HT-29 (cell line): ENCODE data around the gene GTPBP6. TPM values are rescaled to one million over a fixed set of nuclear protein-coding genes. Genes with fewer than 3 reads are reported as not detected.
"Not testable (repeated sequence)": the region's sequence is repeated elsewhere in the genome, so short reads cannot be mapped to it uniquely, and the experiment has no call there.

Experiments
- DNase-seq: peaks from one replicate; pipeline ENCODE4 v3.0.0-alpha.2; 2015; ENCODE audit warnings: low spot score
- total RNA-seq: library from RNA; depleted of rRNA; stranded (reverse); fragments of >200 nt; shearing (Covaris generic); gene quantifications from 2 replicates; pipeline ENCODE4 v1.2.3, GENCODE V29; 2014

Gene GTPBP6
- total RNA-seq, 1 experiment from 2014 or later, result 111 TPM

- DNase-seq, result no peak
Observed at GRCh38 chrX:351736-352135, 33.1 kb upstream of the GTPBP6 start.

DNA sequence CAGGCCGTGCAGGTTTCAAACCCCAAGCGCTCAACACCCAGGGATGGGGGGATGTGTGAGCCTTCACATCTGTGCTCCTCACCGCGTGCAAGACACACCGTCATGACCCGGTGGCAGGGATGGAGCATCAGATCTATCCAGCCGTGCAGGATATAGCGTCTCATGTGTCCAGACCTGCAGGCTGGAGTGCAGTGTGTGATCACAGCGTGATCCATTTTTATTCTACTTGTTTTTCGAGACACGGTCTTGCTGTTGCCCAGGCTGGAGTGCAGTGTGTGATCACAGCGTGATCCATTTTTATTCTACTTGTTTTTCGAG is 32.7 kb upstream of the GTPBP6 start:
- DNase-seq, result not testable (repeated sequence)

DNA sequence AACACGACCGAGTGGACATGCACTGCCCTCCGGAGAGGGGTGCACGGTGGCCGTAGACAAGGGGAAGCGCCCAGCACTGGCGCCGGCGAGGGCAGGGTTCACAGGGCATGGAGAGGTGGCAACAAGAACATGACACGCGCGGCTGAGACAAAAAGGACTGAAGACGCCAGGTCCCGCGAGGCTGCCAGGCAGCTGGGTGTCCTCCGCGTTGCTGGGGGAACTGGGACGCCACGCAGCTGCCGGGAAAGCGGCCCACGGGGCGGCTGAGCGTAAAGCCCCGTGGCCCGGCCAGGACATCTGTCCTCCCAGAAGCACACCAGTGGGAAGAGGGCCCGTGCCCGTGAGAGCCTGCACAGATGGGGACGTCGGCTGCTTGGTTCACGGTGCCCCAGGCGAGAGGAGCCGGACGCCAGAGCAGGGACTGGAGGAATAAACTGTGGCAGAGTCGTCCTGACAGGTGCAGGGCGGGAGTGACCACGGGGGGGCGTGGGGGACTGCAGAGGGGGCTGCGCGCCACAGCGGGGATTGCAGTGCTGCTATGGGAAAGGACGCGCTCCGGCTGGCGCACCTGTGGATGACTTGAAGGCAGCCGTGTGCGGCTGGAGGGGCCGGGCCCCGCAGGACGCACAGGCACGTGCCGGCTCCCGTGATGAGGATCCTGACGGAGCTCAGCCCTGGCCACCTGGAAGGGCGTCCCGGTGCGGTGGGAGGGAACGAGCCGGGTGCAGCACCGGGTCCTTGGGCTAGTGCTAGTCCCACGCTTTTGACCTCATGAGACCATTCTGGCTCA is 32.1 kb upstream of the GTPBP6 start:
- no peak for DNase-seq

- no peak for DNase-seq
Observed at GRCh38 chrX:350148-350533, 31.5 kb upstream of the GTPBP6 start.

DNA sequence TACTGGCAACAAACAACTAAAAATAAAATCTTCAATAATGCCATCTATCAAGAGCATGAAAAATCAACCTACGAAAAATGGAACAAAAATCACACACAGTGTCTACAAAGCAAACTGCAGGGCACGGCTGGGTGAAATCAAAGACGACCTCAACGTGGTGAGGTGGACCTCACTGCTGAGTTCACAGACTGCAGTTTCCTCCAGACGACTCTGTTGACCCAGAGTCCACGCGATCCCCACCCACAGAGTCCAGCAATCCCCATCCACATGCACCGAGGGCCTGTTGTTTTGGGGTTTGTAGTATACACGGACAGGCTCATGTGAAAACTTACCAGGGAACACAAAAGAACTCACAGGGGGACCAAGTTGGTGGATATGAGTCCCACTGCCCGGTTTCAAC is 31.1 kb upstream of the GTPBP6 start:
- DNase-seq, result no peak

- no peak for DNase-seq
Observed at GRCh38 chrX:349196-349595, 30.6 kb upstream of the GTPBP6 start.

DNA sequence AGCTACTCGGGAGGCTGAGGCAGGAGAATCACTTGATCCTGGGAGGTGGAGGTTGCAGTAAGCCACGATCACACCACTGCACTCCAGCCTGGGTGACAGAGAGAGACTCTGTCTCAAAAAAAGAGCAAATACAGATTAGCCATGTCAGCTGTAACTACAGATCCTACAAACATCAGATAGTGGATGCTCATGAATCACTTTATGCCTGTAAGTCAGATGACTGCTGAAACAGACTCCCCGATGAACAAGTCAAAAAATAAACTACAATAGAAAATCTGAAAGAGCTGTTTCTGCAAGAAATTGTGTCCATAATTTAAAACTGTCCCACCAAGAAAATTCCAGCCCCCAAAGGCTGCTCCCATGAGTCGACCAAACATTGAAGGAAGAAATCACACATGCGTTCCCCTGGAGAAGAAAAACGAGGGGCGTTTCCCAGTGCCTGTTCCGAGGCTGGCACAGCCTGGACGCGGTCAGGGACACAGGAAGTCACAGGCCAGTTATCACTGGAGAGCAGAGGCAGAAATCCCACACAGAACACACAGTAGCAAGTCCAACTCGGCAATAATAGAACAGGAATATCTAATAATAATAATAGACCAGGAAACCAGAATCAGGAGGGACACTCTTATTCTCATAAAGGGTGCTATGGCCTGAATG is 30.0 kb upstream of the GTPBP6 start:
- DNase-seq, result no peak

- DNase-seq, result no peak
Observed at GRCh38 chrX:347351-348117, 28.9 kb upstream of the GTPBP6 start.

DNA sequence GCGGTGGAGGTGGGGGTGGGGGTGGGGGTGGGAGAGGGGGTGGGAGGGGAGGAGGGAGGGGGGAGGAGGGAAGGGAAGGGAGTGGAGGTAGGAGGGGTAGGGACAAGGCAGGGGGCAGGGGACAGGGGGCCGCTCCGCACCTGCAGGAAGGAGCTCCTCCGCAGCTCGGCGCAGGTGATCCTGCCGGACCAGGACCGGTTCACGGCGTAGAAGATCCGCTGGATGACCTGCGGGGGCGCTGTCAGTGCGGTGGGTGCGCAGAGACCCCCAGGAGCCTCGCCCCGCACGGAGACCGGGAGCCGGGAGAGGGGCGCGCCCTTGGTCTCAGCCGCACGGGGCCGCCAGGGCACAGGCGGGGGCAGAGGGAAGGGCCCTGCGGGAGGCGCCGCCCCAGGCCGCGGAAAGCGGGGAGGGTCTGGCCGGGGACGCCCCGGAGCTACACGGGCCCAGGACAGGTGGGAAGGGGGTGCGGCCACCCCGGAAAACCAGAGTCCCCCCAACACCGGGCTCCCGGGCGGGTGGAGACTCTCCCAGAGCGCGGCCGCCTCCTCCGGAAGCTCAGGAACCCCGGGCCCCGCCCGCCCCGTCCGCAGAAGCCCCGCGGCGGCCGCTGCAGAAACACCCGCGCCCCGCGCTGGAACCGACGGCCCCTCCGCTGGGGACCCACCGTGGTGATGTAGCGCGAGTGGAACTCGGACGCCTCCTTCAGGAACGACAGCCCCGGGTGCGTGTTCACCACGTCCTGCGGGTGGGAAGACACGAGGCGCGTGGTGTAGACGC is 27.6 kb upstream of the GTPBP6 start:
- no peak for DNase-seq

GRCh38 chrX:345020-345925 is 26.7 kb upstream of the GTPBP6 start:
- no peak for DNase-seq

GRCh38 chrX:344371-344901 is 25.8 kb upstream of the GTPBP6 start:
- no peak for DNase-seq

GRCh38 chrX:341541-342101 is 23.0 kb upstream of the GTPBP6 start:
- no peak for DNase-seq

DNA sequence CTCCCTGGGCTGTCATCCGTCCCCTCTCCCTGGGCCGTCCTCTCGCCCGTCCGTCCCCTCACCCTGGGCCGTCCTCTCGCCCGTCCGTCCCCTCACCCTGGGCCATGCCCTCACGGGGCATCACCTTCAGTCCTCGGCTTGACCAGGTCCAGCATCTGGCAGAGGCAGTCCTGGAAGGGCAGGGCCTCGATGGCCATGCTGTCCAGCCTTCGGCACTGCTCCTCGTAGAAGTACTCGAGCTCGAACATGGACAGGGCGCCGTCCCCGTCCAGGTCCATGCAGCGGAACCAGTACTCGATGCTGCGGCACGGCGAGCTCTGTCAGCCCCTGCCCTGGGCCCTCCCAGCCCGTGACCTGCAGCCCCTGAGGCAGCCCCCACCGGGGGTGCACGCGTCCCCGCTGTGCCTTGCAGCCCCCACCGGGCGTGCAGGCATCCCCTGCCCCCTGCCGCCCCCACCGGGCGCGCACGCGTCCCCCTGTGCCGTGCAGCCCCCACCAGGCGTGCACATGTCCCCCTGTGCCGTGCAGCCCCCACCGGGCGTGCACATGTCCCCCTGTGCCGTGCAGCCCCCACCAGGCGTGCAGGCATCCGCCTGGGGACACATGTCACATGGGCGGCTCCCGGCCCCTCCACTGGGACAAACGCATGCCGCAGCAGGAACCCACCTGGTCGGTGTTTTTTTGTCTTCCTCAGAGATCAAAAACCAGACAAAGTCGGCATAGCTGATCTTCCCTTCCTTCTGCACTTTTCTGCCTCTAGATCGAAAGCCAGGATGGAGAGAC is 22.2 kb upstream of the GTPBP6 start:
- no peak for DNase-seq

DNA sequence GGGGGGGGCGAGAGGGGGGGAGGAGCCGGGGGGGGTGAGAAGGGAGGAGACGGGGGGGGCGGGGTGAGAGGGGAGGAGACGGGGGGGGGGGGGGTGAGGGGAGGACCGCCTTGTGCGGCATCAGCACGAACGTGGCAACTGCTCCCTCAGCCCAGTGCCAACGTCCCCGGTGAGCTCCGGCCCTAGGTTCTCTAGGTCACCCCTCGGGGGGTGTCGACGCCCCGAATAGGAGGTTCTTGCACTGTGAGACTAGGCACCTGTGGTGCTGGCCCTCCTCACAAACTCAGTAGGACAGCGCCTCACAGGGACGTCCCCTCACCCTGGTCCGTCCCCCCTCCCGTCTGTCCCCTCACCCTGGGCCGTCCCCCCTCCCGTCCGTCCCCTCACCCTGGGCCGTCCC is 21.5 kb upstream of the GTPBP6 start:
- no peak for DNase-seq

DNA sequence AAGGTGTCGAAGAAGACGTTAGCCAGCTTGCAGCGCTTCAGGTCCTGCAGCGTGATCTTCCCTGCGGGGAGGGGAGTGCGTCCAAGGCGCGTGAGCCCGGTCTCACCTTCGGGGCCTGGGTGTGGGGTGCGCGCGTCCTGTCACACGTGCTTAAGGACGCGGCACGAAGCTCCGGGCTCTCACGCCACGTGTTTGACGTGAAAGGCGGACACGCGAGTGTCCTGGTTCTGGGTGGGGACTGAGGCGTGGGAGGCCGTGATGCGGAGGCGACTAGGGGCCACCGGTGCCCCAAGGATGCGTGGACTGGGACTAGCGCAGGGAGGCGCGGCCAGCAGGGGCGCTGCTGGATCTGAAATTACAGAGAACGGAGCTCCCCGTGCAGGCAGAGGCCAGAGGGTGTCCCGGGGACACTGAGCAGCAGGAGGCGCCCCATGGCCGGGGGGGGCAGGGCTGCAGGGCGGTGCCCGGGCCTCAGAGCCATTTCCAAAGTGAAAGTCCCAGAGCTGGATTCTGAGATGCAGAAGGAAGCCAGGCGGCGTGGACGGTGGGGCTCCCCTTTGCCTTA is 20.3 kb upstream of the GTPBP6 start:
- DNase-seq, result no peak

DNA sequence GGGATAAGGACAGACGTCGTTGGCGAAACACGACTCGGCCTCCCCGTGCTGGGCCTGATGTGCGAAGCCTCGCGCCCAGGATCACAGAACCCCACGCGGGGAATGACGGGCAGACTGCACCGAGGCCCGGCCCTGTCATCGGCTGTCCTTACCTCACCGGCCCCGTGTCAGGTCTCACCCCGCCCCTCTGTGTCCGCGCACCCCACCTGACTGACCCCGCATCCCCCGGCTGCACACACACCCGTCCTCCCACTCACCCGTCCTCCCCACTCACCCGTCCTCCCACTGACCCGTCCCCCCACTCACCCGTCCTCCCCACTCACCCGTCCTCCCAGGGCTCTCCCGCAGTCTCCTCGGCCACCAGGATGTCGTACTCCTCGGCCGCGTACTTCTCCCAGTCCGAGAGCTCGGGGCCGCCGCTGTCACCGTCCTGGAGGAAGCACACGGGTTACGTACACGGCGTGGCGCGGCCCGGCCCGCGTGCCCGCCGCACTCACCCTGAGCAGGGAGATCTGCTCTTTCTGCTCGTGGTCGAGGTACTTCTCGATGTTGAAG is 19.8 kb upstream of the GTPBP6 start:
- DNase-seq, result no peak

GRCh38 chrX:337331-337831 is 18.8 kb upstream of the GTPBP6 start:
- DNase-seq, result no peak

DNA sequence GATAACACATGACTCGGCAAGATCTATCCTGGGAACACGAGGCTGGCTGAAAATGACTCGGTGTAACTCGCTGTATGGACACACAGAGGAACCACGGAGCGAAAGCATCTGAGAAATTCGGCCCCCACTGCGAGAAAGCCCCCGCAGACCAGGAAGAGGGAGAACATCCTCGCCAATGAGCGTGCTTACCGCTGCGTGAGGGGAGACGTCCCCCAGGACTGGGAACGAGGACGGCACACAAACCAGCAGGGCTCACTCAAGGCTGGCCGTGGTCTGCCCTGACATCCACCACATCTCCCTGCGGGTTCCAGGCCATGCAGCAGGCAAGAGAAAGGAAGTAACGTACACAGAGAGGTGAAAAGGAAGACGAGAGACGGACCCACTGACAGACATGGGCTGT is 17.6 kb upstream of the GTPBP6 start:
- DNase-seq, result no peak

GRCh38 chrX:335758-336155 is 17.2 kb upstream of the GTPBP6 start:
- no peak for DNase-seq
